G401.6 (cell line): ENCODE data around the gene ADAMTS2.

Experiments
- FAIRE-seq: peaks from 2 replicates; lab custom pipeline; 2012; peaks lifted over from hg19 to GRCh38; lab: Jason Lieb, UNC

ADAMTS2 gene

GRCh38 chr5:179345433-179346321 is at the start of gene ADAMTS2:
Gene ADAMTS2 (minus strand): TSS chr5:179345461. CDS start chr5:179345328, 133 bp downstream.
- no peak for FAIRE-seq

GRCh38 chr5:179393078-179393477 is 47.8 kb upstream of the ADAMTS2 start:
- no peak for FAIRE-seq

GRCh38 chr5:179387151-179388110 is 42.2 kb upstream of the ADAMTS2 start:
- FAIRE-seq = no peak

GRCh38 chr5:179385914-179386313 is 40.7 kb upstream of the ADAMTS2 start:
- no peak for FAIRE-seq

GRCh38 chr5:179382486-179382885 is 37.2 kb upstream of the ADAMTS2 start:
- no peak for FAIRE-seq

GRCh38 chr5:179381691-179382090 is 36.4 kb upstream of the ADAMTS2 start:
- FAIRE-seq = no peak

DNA sequence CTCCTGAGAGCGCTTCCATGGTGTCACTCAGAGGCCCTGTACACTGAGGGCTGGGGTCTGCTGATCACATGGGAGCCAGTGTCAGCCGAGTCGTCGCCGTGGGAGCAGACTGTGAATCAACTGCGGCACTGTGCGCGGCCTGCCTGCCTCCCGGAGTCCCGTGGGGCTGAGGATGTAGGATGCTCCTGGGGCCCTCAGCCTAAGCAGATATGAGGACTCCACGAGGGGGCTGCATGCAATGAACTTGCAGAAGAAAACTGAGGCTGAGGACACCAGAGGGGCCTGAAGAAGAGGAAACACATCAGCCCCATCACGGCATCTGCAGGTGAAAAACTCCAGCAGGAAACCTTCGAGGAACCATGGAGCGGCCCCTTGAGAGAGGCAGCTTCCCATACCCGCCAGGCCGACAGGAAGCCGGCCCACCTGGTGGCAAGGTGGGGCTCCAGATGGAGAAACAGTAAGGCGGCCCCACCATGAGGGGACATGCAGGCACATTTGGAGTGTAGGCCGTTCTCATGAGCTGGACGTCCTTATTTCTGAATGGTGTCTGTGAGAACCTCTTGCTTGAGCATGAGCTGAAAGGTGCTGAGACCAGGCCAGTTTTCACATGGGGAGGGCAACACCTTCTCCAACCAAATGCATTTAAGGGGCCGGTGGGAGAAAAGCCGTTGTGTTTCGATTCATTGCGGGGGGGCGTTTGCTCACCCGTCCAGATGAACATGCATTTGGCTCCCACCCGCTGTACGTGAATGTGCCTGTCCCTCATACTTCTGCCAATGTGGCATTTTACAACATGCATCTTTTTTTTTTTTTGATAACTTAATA is 35.2 kb upstream of the ADAMTS2 start:
- FAIRE-seq = no peak

DNA sequence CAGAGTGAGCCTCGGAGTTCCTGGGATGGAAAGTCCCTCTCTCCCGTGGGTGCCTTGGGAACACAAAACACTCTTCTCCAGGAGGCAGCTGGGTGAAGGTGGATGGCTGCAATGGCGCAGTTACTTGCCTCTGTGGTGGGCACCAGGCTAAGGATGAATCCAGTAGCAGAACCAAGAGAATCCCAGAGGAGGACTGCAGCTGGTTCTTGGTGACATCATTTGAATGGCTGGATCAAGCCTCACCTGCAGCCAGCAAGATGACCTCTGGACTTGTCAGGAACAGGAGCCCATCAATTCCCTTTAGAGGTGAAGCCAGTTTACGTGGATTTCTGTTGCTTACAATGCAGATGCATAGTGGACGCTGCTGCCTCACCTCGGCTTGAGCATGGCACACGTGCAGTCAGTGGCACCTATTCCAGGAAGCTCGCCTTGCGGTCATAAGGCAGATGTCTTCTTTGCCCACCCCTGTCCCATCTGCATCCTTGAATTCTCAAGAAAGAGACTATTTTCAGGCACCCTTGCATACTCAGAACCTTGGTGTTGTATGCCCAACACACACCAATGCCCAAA is 34.1 kb upstream of the ADAMTS2 start:
- no peak for FAIRE-seq

DNA sequence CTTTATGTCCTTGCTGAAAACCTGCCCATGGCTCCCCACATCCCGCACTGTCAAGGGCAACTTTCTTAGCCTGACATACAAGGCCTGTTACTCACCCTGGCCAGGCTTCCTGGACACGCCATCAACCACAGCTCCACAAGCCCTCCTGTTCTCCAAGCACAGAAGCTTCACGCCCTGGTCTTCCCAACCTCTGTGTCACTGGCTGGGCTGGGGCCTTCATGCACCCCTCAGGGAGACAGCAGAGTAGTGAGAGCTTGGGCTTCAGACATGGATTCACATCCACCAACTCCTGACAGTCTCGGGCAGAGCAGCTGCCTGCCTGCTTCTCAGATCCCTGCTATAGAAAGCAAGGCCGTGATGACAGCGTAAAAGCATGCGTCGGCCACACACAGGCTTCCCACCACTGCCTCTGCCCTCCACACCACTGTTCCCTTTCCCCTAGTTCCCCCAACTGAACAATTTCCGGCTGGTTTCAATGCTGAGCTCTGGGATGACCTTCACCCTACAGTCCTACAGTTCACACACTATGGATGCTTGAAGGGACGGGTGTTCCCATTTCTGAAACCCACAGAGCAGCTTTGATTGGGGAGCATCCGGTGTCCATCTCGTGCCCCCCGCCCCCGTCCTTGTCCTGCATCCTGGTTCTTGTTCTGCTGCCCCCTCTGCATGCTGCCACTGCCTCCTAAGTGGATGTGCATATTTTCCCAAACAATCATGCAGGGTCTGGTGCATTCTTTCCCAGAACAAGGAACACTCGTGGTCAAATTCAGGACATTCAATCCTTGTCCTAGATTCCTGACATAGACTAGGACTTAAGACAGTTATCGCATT is 33.4 kb upstream of the ADAMTS2 start:
- FAIRE-seq = no peak

DNA sequence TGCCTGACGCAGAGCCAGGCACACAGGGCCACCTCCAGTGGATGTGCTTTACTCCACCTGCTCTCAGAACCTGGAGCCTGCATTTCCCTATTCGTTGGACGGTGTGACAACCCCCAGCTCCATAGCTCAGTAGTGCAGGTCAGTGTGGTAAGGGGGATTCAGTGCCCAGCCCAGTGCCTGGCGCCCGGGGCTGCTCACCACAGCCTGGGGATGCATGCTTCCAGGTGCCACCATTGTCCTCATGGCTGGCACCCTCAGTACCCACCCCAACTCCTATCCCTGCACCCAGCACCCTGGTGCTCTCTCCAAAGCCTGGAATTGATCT is 32.8 kb upstream of the ADAMTS2 start:
- FAIRE-seq = no peak

DNA sequence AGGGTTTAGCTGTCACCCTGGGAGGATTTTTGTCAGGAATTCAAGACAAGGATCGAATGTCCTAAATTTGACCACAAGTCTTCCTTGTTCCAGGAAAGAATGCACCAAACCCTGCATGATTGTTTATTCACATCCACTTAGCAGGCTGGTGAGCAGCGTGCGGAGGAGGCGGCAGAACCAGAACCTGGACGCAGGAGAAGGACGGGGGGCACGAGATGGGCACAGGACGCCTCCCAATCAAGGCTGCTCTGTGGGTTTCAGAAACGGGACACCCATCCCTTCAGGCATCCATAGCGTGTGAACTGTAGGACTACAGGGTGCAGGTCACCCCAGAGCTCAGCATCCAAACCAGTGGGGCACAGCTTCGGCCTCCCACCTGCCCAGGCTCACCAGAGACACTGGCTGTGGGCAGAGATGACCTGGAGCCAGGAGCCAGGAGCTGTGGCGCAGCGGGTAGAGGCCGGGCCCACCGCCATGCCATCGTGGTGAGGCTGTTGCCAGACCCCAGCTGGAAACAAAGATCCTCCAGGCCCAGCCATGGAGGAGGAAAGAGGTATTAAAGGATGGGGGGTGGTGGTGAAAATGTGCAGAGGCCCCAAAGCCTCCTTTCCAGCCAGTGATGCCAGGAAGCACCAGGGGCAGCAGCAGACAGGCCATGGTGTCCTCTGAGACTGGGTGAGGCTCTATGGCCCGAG is 32.3 kb upstream of the ADAMTS2 start:
- no peak for FAIRE-seq

DNA sequence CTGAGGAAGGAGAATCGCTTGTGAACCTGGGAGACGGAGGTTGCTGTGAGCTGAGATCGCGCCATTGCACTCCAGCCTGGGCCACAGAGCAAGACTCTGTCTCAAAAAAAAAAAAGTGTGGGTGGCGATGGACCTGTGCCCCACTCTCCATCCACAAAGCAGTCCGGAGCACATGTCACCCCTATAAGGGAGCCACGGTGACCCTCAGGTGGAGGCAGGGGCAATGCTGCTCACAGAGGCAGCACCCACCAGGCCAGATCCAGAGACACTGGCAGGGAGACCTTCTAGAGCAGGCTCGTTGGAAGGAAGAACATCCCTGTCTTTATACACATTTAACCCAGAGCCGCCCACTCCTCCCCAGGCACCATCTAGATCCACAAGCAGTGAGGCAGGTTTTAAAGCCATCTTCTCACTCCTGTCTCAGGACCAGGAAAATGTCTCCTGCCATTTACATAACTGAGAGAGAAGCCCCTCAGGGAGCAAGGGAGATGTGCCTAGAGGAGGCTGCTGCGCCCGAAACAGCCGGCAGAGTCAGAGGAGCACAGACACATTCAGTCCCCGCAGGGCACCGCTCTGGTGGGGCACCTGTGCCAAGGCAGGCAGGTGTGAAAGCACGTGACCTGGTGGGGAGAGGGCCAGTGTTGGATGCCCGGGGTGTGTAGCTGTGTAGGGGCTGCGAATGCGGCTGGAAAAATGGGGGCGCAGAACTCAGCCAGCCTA is 31.6 kb upstream of the ADAMTS2 start:
- no peak for FAIRE-seq

- no peak for FAIRE-seq
Observed at GRCh38 chr5:179375831-179376365, 30.6 kb upstream of the ADAMTS2 start.

DNA sequence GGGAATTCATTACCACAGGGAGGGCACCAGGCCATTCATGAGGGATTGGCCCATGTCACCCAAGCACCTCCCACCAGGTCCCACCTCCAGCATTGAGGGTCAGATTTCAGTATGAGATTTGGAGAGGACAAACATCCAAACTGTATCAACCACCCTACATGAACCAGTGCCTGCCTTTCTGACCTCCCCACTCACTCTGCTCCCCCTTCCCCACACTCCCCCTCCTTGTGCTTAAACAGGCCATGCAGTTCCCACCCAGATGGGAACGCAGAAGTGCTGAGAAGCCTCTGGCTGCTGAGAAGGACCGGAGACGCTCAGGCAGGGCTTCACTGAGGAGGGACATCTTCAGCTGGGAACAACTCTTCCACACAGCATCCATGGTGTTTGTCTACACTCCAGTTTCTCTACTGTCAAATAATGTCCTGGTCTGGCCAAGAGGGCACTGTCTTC is 30.0 kb upstream of the ADAMTS2 start:
- no peak for FAIRE-seq

DNA sequence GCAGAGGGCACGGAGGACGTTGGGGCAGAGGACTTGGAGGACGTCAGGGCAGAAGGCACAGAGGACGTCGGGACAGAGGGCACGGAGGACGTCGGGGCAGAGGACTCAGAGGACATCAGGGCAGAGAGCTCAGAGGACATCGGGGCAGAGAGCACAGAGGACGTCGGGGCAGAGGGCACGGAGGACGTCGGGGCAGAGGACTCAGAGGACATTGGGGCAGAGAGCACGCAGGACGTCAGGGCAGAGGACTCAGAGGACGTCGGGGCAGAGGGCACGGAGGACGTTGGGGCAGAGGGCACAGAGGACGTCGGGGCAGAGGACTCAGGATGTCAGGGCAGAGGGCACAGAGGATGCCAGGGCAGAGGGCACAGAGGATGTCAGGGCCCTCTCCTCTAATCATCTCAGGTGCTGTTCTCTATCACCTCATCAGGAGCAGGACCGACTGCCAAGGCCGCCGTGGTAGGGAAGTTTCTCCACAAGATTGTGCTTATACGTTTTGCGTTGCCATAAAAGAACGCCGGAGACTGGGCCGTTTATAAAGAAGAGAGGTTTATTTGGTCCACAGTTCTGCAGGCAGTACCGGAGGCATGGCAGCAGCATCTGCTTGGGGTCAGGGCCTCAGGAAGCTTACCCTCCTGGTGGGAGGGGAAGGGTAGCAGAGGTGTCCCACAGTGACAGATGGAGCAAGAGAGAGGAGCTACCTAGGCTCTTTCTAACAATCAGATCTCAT is 29.4 kb upstream of the ADAMTS2 start:
- no peak for FAIRE-seq

GRCh38 chr5:179373961-179374505 is 28.8 kb upstream of the ADAMTS2 start:
- no peak for FAIRE-seq

DNA sequence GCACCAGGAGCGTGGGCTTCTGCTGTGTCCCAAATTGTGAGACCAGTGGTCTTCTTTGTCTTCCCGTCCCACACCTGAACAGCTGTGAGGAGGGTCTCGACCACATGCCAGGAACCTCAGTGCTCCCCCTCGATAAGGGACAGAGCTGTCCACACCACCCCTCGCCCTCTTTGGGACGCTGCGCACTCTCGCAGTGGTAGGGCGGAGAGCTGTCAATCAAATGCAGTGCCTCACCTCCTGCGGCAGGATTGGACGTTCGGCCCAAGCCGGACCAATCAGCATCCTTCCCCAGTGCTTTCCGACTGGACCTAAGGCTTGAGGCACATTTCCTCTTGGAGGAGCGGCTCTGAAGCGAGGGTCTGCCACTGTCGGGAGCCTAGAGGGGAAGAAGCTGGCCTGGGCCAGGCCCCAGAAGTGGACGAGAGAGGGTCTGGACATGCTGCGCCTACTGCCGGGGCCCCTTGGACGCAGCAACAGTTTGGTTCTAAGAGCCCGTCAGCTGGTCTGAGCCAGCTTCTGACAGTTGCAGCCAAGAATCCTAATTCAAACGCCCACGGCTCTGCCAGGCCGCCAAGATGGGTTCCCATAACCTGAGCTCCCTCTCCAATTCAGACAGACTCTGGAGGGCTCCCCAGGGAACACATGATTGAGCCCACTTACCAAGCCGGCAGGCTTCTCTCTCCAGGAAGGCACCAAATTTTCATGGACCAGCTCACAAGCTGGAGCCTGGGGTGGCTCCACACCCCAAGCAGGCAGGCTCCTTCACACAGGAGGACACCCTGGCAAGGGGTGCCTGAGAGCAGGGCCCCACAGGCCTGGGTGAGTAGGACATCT is 28.1 kb upstream of the ADAMTS2 start:
- no peak for FAIRE-seq
